ENCODE measurements around the gene IBTK. TPM values are rescaled to one million over a fixed set of nuclear protein-coding genes. Genes with fewer than 3 reads are reported as not detected.

IBTK gene
- total and polyA plus RNA-seq, 2 of the 4 experiments (the other 2 are of a cell fraction), result 9.7 to 45.0 TPM

DNA sequence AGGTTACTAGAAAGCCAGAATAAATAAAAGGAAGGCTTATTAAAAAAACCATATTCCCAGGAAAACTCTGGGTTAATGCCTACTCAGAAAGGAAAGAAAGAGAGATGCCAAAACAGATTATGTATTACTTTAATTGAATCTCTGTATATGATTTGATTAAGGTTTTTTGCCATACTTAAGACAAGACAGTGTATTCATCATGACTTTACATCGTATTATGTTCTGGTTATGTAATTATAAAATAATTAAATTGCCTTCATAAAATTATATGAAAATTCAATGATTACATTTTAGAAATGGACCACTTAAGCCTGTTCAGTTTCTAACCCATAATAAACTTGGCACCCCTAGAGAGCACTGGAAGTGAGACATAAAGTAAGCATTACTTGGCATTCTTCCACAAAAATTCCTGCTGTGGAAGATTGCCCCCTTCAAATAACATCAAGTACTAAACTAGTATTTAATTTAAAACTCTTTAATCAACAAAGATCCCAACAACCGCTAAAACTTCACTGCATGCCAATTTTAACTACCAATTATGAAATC is 20.8 kb upstream of the IBTK start:
- Histone ChIP-seq H2BK20ac (ENCODE audit: low read depth, low read length) (no peak overlapping the region), H4K20me1 (ENCODE audit: insufficient read depth, low read length) (no peaks in the 10 kb centered on the region), H3K9me1 (ENCODE audit: insufficient read depth, low read length) (no peaks in the 10 kb centered on the region), H2BK120ac (ENCODE audit: low read depth, low read length) (no peak overlapping the region), H4K8ac (ENCODE audit: low read depth in 2 of 2, low read length in 2 of 2) (no peak overlapping the region), H3K9me3 (ENCODE audit: control insufficient read depth, insufficient read depth, low read length) (no peaks in the 10 kb centered on the region), H2AK5ac (ENCODE audit: low read depth, low read length) (no peak overlapping the region), H3K4me2 (ENCODE audit: low read depth, low read length) (no peak overlapping the region), H3K56ac (ENCODE audit: extremely low read depth, insufficient read depth, low read length) (no peak overlapping the region), H2BK5ac (ENCODE audit: low read depth, low read length, poor library complexity, severe bottlenecking) (no peak overlapping the region), H3K27me3 (ENCODE audit: control insufficient read depth, insufficient read depth, low read length) (peaks cover 5% of the 10 kb centered on the region; the same call in 1 of the 2 replicates), H3K14ac (replicated peaks; ENCODE audit: low read depth, low read length) (no peak overlapping the region), H3K27ac (ENCODE audit: insufficient read depth, low read length) (no peak overlapping the region), H2BK15ac (ENCODE audit: low read depth, low read length) (no peak overlapping the region), H3K36me3 (ENCODE audit: control insufficient read depth, insufficient read depth, low read length) (no peaks in the 10 kb centered on the region), H3K4me3 (ENCODE audit: insufficient read depth, low read depth, low read length) (no peak overlapping the region), H3K18ac (ENCODE audit: low read depth, low read length) (no peak overlapping the region), H2AFZ (replicated peaks; ENCODE audit: low read length, poor library complexity) (no peak overlapping the region), H3K23ac (ENCODE audit: low read depth, low read length) (no peak overlapping the region), H4K5ac (ENCODE audit: low read depth, low read length) (no peak overlapping the region), H4K91ac (ENCODE audit: insufficient read depth, low read depth, low read length) (no peak overlapping the region), H2AK9ac (replicated peaks; ENCODE audit: low read depth, low read length, poor library complexity) (no peak overlapping the region), H3K79me1 (ENCODE audit: low read depth in 1 of 2, low read length in 2 of 2) (no peaks in the 10 kb centered on the region), H3K4ac (ENCODE audit: low read depth, low read length) (no peak overlapping the region), H3K4me1 (ENCODE audit: control insufficient read depth, insufficient read depth, low read length) (no peaks in the 10 kb centered on the region), H3K9ac (ENCODE audit: low read depth, low read length) (no peak overlapping the region)
- ChIA-PET CTCF (interaction anchor here (0.7 kb wide), 1 partner anchor 11 kb away, joined by 3 read pairs; no protein-coding TSS in a partner anchor), POLR2A (ENCODE audit: unreplicated experiment) (no interaction called here)
- TF ChIP-seq POLR2A (IDR thresholded peaks at IDR 0.05; ENCODE audit: low read depth, low read length) (no peak), NFE2L2 (IDR thresholded peaks at IDR 0.05; ENCODE audit: low read depth, low read length) (no peak), BHLHE40 (IDR thresholded peaks at IDR 0.05; ENCODE audit: low read depth, low read length) (no peak), SMC3 (IDR thresholded peaks at IDR 0.05; ENCODE audit: low read depth, low read length) (no peak), RCOR1 (IDR thresholded peaks at IDR 0.05; ENCODE audit: insufficient replicate concordance, low read length) (no peak), RFX5 (IDR thresholded peaks at IDR 0.05; ENCODE audit: low read depth, low read length) (no peak), CHD1 (IDR thresholded peaks at IDR 0.05; ENCODE audit: low read depth, low read length) (no peak), MXI1 (IDR thresholded peaks at IDR 0.05; ENCODE audit: borderline replicate concordance, low read depth, low read length) (no peak), MAZ (IDR thresholded peaks at IDR 0.05; ENCODE audit: borderline replicate concordance, low read depth, low read length) (no peak), RAD21 (IDR thresholded peaks at IDR 0.05; ENCODE audit: low read length) (no peak), CEBPB (IDR thresholded peaks at IDR 0.05; ENCODE audit: low read depth, low read length) (no peak), FOS (IDR thresholded peaks at IDR 0.05; ENCODE audit: low read depth, low read length) (no peak), MAFK (IDR thresholded peaks at IDR 0.05; ENCODE audit: low read depth, low read length) (no peak)
- TF ChIP-seq, protein P1, sequence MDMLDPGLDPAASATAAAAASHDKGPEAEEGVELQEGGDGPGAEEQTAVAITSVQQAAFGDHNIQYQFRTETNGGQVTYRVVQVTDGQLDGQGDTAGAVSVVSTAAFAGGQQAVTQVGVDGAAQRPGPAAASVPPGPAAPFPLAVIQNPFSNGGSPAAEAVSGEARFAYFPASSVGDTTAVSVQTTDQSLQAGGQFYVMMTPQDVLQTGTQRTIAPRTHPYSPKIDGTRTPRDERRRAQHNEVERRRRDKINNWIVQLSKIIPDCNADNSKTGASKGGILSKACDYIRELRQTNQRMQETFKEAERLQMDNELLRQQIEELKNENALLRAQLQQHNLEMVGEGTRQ (IDR thresholded peaks at IDR 0.05; ENCODE audit: low read depth, low read length), result no peak
- TF ChIP-seq, protein P2, sequence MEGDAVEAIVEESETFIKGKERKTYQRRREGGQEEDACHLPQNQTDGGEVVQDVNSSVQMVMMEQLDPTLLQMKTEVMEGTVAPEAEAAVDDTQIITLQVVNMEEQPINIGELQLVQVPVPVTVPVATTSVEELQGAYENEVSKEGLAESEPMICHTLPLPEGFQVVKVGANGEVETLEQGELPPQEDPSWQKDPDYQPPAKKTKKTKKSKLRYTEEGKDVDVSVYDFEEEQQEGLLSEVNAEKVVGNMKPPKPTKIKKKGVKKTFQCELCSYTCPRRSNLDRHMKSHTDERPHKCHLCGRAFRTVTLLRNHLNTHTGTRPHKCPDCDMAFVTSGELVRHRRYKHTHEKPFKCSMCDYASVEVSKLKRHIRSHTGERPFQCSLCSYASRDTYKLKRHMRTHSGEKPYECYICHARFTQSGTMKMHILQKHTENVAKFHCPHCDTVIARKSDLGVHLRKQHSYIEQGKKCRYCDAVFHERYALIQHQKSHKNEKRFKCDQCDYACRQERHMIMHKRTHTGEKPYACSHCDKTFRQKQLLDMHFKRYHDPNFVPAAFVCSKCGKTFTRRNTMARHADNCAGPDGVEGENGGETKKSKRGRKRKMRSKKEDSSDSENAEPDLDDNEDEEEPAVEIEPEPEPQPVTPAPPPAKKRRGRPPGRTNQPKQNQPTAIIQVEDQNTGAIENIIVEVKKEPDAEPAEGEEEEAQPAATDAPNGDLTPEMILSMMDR (conservative IDR thresholded peaks at IDR 0.05; ENCODE audit: low read depth, low read length), result no peak
- TF ChIP-seq, protein P3, sequence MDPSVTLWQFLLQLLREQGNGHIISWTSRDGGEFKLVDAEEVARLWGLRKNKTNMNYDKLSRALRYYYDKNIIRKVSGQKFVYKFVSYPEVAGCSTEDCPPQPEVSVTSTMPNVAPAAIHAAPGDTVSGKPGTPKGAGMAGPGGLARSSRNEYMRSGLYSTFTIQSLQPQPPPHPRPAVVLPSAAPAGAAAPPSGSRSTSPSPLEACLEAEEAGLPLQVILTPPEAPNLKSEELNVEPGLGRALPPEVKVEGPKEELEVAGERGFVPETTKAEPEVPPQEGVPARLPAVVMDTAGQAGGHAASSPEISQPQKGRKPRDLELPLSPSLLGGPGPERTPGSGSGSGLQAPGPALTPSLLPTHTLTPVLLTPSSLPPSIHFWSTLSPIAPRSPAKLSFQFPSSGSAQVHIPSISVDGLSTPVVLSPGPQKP (IDR thresholded peaks at IDR 0.05; ENCODE audit: borderline replicate concordance, low read depth, low read length), result no peak
- no TSS peak for BruUV-seq (replicated peaks)
- ATAC-seq (ENCODE audit: low read depth), result no peak
- WGBS, 2 experiments (ENCODE audit: extremely low coverage in 2 of 2, insufficient read length in 1 of 2), result no CpG with 5 or more reads among the region's 2 CpGs
- intact Hi-C loops (cut with micrococcal nuclease) (no loop called here), dilution Hi-C loops (cut with HindIII; ENCODE audit: low sequenced_read_pairs, unreplicated experiment) (no loop called here), in situ Hi-C loops (cut with MboI; ENCODE audit: low sequenced_read_pairs) (loop anchor here (25.0 kb wide), 1 partner anchor 1244 kb away; the partner anchor contains the start of gene PRSS35)
- DNase-seq, result no peak

Measured in IMR-90 (cell line).